Dendritic cell treated with granulocyte-macrophage colony-stimulating factor and Interleukin-4, amounts not matched to agents 40 ng/mL and 50 ng/mL, for 4 days (primary cell): ENCODE results near the gene TAS2R31.
"Not testable (repeated sequence)": the region's sequence is repeated elsewhere in the genome, so short reads cannot be mapped to it uniquely, and the experiment has no call there.

Experiments
- H3K27ac Mint-ChIP-seq: one replicate; pipeline ENCODE4 v1.8.0; 2022; ENCODE audit warnings: mild to moderate bottlenecking, mixed read lengths
- H3K27me3 Mint-ChIP-seq: one replicate; pipeline ENCODE4 v1.8.0; 2022; ENCODE audit warnings: mild to moderate bottlenecking, mixed read lengths
- H3K36me3 Mint-ChIP-seq: one replicate; pipeline ENCODE4 v1.8.0; 2022; ENCODE audit warnings: low read depth, mixed read lengths
- H3K4me1 Mint-ChIP-seq: one replicate; pipeline ENCODE4 v1.8.0; 2022; ENCODE audit warnings: low read depth, mixed read lengths
- H3K4me3 Mint-ChIP-seq: one replicate; pipeline ENCODE4 v1.8.0; 2022; ENCODE audit warnings: mild to moderate bottlenecking, moderate library complexity, mixed read lengths
- H3K9me3 Mint-ChIP-seq: one replicate; pipeline ENCODE4 v1.8.0; 2022; ENCODE audit warnings: mixed read lengths
- intact Hi-C: fragments of 100-400 bp; cut with micrococcal nuclease; formaldehyde crosslinking; loops from one replicate; pipeline ENCODE4 v1.15.0; 2022

TAS2R31 gene

GRCh38 chr12:11039171-11039570 is 8.0 kb upstream of the TAS2R31 start:
- Mint-ChIP-seq H3K9me3 (peaks cover 7% of the 10 kb centered on the region), H3K4me3 (no peak overlapping the region), H3K4me1 (no peaks in the 10 kb centered on the region), H3K27ac (no peak overlapping the region), H3K36me3 (peaks cover 48% of the 10 kb centered on the region), H3K27me3 (no peaks in the 10 kb centered on the region)
- intact Hi-C loops = loop anchor here (1.0 kb wide), 1 partner anchor 27 kb away; no protein-coding TSS in a partner anchor

GRCh38 chr12:11033959-11034358 is 2.8 kb upstream of the TAS2R31 start:
- H3K27ac Mint-ChIP-seq, H3K4me1 Mint-ChIP-seq, H3K27me3 Mint-ChIP-seq, intact Hi-C loops, H3K9me3 Mint-ChIP-seq, H3K4me3 Mint-ChIP-seq: not testable (repeated sequence)
- H3K36me3 Mint-ChIP-seq = peaks cover 30% of the 10 kb centered on the region

- Mint-ChIP-seq H3K4me3 (no peak overlapping the region), H3K36me3 (peaks cover 36% of the 10 kb centered on the region), H3K27me3 (no peaks in the 10 kb centered on the region), H3K9me3 (peaks cover 12% of the 10 kb centered on the region), H3K4me1 (no peaks in the 10 kb centered on the region), H3K27ac (no peak overlapping the region)
- intact Hi-C loops = no loop called here
Observed at GRCh38 chr12:11026118-11026517, 5.1 kb downstream of the TAS2R31 start.

GRCh38 chr12:11023387-11023786 is 7.8 kb downstream of the TAS2R31 start:
- Mint-ChIP-seq H3K9me3 (peaks cover 12% of the 10 kb centered on the region), H3K36me3 (peaks cover 31% of the 10 kb centered on the region), H3K27me3 (no peaks in the 10 kb centered on the region), H3K27ac (no peak overlapping the region), H3K4me1 (no peaks in the 10 kb centered on the region), H3K4me3 (no peak overlapping the region)
- intact Hi-C loops = no loop called here

- Mint-ChIP-seq H3K27me3 (no peaks in the 10 kb centered on the region), H3K9me3 (peaks cover 12% of the 10 kb centered on the region), H3K36me3 (peaks cover 22% of the 10 kb centered on the region), H3K4me1 (no peaks in the 10 kb centered on the region), H3K27ac (no peak within 1 kb of the TSS), H3K4me3 (no peak within 1 kb of the TSS)
- intact Hi-C loops = no loop called here
Observed at GRCh38 chr12:11022520-11022919, 8.7 kb downstream of the TAS2R31 start, which contains the start of gene TAS2R19. TAS2R19 (minus strand) TSS chr12:11022620; CDS start chr12:11022571, 49 bp downstream.

GRCh38 chr12:11016937-11017336 is 14.3 kb downstream of the TAS2R31 start:
- no peaks in the 10 kb centered on the region for H3K9me3 Mint-ChIP-seq
- H3K27me3 Mint-ChIP-seq = no peaks in the 10 kb centered on the region
- no peak overlapping the region for H3K4me3 Mint-ChIP-seq
- intact Hi-C loops = no loop called here
- H3K27ac Mint-ChIP-seq = no peak overlapping the region
- H3K4me1 Mint-ChIP-seq = no peaks in the 10 kb centered on the region
- peaks cover 16% of the 10 kb centered on the region for H3K36me3 Mint-ChIP-seq

- no peaks in the 10 kb centered on the region for H3K9me3 Mint-ChIP-seq
- intact Hi-C loops = loop anchor here (1.0 kb wide), 1 partner anchor 54 kb away; no protein-coding TSS in a partner anchor
Observed at GRCh38 chr12:11015775-11016430, 15.3 kb downstream of the TAS2R31 start.

GRCh38 chr12:11014234-11014633 is 17.0 kb downstream of the TAS2R31 start:
- H3K4me1 Mint-ChIP-seq = no peaks in the 10 kb centered on the region
- no peaks in the 10 kb centered on the region for H3K9me3 Mint-ChIP-seq
- H3K36me3 Mint-ChIP-seq = peaks cover 16% of the 10 kb centered on the region
- no peak overlapping the region for H3K27ac Mint-ChIP-seq
- intact Hi-C loops = no loop called here
- H3K4me3 Mint-ChIP-seq = no peak overlapping the region
- no peaks in the 10 kb centered on the region for H3K27me3 Mint-ChIP-seq

More at GRCh38 chr12:11015775-11016430, 15.3 kb downstream of the TAS2R31 start:
- peaks cover 16% of the 10 kb centered on the region for H3K36me3 Mint-ChIP-seq
- no peaks in the 10 kb centered on the region for H3K4me1 Mint-ChIP-seq
- H3K27ac Mint-ChIP-seq = no peak overlapping the region
- H3K27me3 Mint-ChIP-seq = no peaks in the 10 kb centered on the region
- no peak overlapping the region for H3K4me3 Mint-ChIP-seq

- intact Hi-C loops = no loop called here
- no peak overlapping the region for H3K4me3 Mint-ChIP-seq
- no peaks in the 10 kb centered on the region for H3K27me3 Mint-ChIP-seq
- no peaks in the 10 kb centered on the region for H3K36me3 Mint-ChIP-seq
- H3K9me3 Mint-ChIP-seq = no peaks in the 10 kb centered on the region
- H3K4me1 Mint-ChIP-seq = no peaks in the 10 kb centered on the region
- H3K27ac Mint-ChIP-seq = no peak overlapping the region
Observed at GRCh38 chr12:11007608-11008007, 23.6 kb downstream of the TAS2R31 start.

- H3K4me3 Mint-ChIP-seq = no peak within 1 kb of the TSS
- H3K36me3 Mint-ChIP-seq = peaks cover 19% of the 10 kb centered on the region
- intact Hi-C loops = no loop called here
- H3K27ac Mint-ChIP-seq = no peak within 1 kb of the TSS
- no peaks in the 10 kb centered on the region for H3K27me3 Mint-ChIP-seq
- H3K4me1 Mint-ChIP-seq = no peaks in the 10 kb centered on the region
- H3K9me3 Mint-ChIP-seq = no peaks in the 10 kb centered on the region
Observed at GRCh38 chr12:10998204-10998603, 33.0 kb downstream of the TAS2R31 start, which contains the start of gene TAS2R20. TAS2R20 (minus strand) TSS chr12:10998304; CDS start chr12:10997875, 429 bp downstream.

GRCh38 chr12:10994307-10994706 is 36.9 kb downstream of the TAS2R31 start:
- Mint-ChIP-seq H3K9me3 (peaks cover 14% of the 10 kb centered on the region), H3K27me3 (no peaks in the 10 kb centered on the region), H3K4me3 (no peak overlapping the region), H3K4me1 (no peaks in the 10 kb centered on the region), H3K36me3 (peaks cover 24% of the 10 kb centered on the region), H3K27ac (no peak overlapping the region)
- intact Hi-C loops = no loop called here

- no peaks in the 10 kb centered on the region for H3K4me1 Mint-ChIP-seq
- H3K36me3 Mint-ChIP-seq = peaks cover 7% of the 10 kb centered on the region
- no peak overlapping the region for H3K4me3 Mint-ChIP-seq
- intact Hi-C loops = no loop called here
- no peaks in the 10 kb centered on the region for H3K27me3 Mint-ChIP-seq
- no peak overlapping the region for H3K27ac Mint-ChIP-seq
- H3K9me3 Mint-ChIP-seq = peaks cover 14% of the 10 kb centered on the region
Observed at GRCh38 chr12:10989107-10989506, 42.1 kb downstream of the TAS2R31 start.

- Mint-ChIP-seq H3K27me3 (no peaks in the 10 kb centered on the region), H3K27ac (no peak within 1 kb of the TSS), H3K4me1 (no peaks in the 10 kb centered on the region), H3K4me3 (no peak within 1 kb of the TSS), H3K9me3 (peaks cover 14% of the 10 kb centered on the region), H3K36me3 (peaks cover 6% of the 10 kb centered on the region)
- intact Hi-C loops = no loop called here
Observed at GRCh38 chr12:10986812-10987211, 44.4 kb downstream of the TAS2R31 start, which contains the start of gene TAS2R50. TAS2R50 (minus strand) TSS chr12:10986912; CDS start chr12:10986860, 52 bp downstream.

GRCh38 chr12:10982244-10982643 is 49.0 kb downstream of the TAS2R31 start:
- Mint-ChIP-seq H3K36me3 (no peaks in the 10 kb centered on the region), H3K27me3 (no peaks in the 10 kb centered on the region), H3K4me1 (no peaks in the 10 kb centered on the region), H3K27ac (no peak overlapping the region), H3K9me3 (no peaks in the 10 kb centered on the region), H3K4me3 (no peak overlapping the region)
- intact Hi-C loops = no loop called here
